Breast epithelium (tissue), 3 donors: ENCODE results near the gene NEGR1.

Experiments used
- CTCF ChIP-seq, 3 donors: fragments of 450-650 bp; IDR thresholded peaks; one replicate each; pipeline ENCODE4 v1.5.1; 2016 to 2017; ENCODE audit warnings: antibody characterized with exemption in 3 of 3, mild to moderate bottlenecking in 3 of 3, moderate library complexity in 3 of 3
- POLR2A ChIP-seq: fragments of 450-650 bp; IDR thresholded peaks from one replicate; pipeline ENCODE4 v1.6.1; 2016; ENCODE audit warnings: antibody characterized with exemption, mild to moderate bottlenecking, moderate library complexity
- POLR2AphosphoS5 ChIP-seq, 3 donors: sonication (generic); formaldehyde crosslinking; IDR thresholded peaks; one replicate each; pipeline ENCODE4 v1.6.1; 2017; ENCODE audit warnings: antibody characterized with exemption in 3 of 3

- no peak for TF ChIP-seq CTCF (IDR thresholded peaks at IDR 0.05)
- no peak for TF ChIP-seq POLR2A
- TF ChIP-seq POLR2AphosphoS5 (IDR thresholded peaks at IDR 0.05), result no peak
These were observed 259.0 kb downstream of the NEGR1 start for GRCh38 chr1:72023063-72023930.
